Measurements from ENCODE around the gene HAGH.
"Not testable (repeated sequence)": the region's sequence is repeated elsewhere in the genome, so short reads cannot be mapped to it uniquely, and the experiment has no call there.

HAGH gene

GRCh38 chr16:1826691-1827573 lies at the start of gene HAGH, which contains the start of gene FAHD1:
Gene HAGH, minus strand, starts transcription at chr16:1826825. Its CDS starts 38 bp downstream, at chr16:1826787.
Gene FAHD1, plus strand, starts transcription at chr16:1827206. Its CDS starts 33 bp downstream, at chr16:1827239.
- DNase-seq, result peak; percentile 88

- not testable (repeated sequence) for DNase-seq
These were observed 49.4 kb upstream of the HAGH start for GRCh38 chr16:1876066-1876465.

- DNase-seq, result no peak
These were observed 48.2 kb upstream of the HAGH start for GRCh38 chr16:1874854-1875253.

GRCh38 chr16:1871974-1872635 lies 45.5 kb upstream of the HAGH start, which contains the start of gene MEIOB:
Gene MEIOB, minus strand, starts transcription at chr16:1872164. Its CDS starts 3,989 bp downstream, at chr16:1868175.
- no peak for DNase-seq

GRCh38 chr16:1870365-1871082 lies 43.9 kb upstream of the HAGH start:
- peak; percentile 15 for DNase-seq

- DNase-seq, result no peak
These were observed 39.5 kb upstream of the HAGH start for GRCh38 chr16:1865902-1866690.

- peak; percentile 9 for DNase-seq
These were observed 37.2 kb upstream of the HAGH start for GRCh38 chr16:1863681-1864460.

GRCh38 chr16:1862394-1862793 lies 35.8 kb upstream of the HAGH start:
- DNase-seq, result no peak

- DNase-seq, result no peak
These were observed 35.1 kb upstream of the HAGH start for GRCh38 chr16:1861730-1862129.

GRCh38 chr16:1859650-1860049 lies 33.0 kb upstream of the HAGH start:
- no peak for DNase-seq

GRCh38 chr16:1858189-1858865 lies 31.7 kb upstream of the HAGH start:
- DNase-seq, result no peak

- no peak for DNase-seq
These were observed 30.9 kb upstream of the HAGH start for GRCh38 chr16:1857433-1858097.

- DNase-seq, result no peak
These were observed 25.2 kb upstream of the HAGH start for GRCh38 chr16:1851793-1852192.

- no peak for DNase-seq
These were observed 24.4 kb upstream of the HAGH start for GRCh38 chr16:1850981-1851380.

GRCh38 chr16:1846416-1846815 lies 19.8 kb upstream of the HAGH start:
- DNase-seq, result no peak

- no peak for DNase-seq
These were observed 19.4 kb upstream of the HAGH start for GRCh38 chr16:1845985-1846384.

- no peak for DNase-seq
These were observed 12.9 kb upstream of the HAGH start for GRCh38 chr16:1839554-1839953.

- DNase-seq, result no peak
These were observed 7.5 kb upstream of the HAGH start for GRCh38 chr16:1834096-1834495.

- no peak for DNase-seq
These were observed 6.3 kb upstream of the HAGH start for GRCh38 chr16:1832838-1833454.
